ENCODE results near the gene KRTAP5-8.
"Not testable (repeated sequence)": the region's sequence is repeated elsewhere in the genome, so short reads cannot be mapped to it uniquely, and the experiment has no call there.

The KRTAP5-8 gene

DNA sequence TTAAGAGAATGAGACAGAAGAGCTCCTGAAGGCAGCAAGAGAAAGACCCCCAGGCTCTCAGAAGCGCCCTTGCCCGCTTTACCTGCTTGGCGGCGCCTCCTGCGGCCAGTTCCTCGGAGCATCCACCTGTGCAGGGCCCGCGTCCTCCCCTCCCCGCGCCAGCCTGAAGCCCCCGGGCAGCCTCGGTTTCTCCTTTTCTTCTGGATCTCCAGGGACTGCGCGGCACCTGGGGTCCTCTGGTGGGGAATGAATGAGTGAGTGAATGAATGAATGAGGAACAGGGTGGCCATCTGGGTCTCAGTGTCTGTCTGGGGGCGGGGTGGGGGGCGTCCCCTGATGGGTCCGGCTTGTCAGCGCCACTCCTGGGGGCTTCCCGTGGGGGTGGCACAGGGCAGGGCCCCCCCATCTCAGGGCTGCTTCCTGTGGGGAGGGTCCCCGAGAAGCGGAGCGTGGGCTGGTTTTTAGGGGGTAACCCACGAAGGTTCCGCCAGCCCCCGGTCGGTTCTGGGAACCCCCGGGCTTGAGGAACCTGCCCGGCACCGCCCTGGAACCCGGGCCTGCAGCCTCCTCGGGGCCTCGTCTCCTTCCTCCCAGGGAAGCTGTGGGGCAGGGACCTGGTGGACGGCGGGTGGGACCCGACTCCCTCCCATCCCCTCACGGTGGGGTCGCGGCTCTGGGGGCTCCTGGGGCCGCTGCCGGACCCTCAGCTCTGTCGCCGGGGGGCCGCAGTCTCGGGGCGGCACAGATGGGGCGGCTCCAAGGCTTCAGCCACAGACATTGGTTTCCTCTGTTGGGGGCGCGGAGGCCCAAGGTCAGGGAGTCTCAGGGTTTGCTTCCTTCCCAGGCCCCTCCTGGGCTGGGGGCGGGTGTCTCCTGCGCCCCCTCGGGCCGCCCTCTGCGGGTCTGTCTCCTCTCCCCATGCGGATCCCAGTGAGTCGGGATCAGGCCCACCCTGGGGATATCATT, 19.0 kb upstream of the KRTAP5-8 start:
- no peak for DNase-seq

DNA sequence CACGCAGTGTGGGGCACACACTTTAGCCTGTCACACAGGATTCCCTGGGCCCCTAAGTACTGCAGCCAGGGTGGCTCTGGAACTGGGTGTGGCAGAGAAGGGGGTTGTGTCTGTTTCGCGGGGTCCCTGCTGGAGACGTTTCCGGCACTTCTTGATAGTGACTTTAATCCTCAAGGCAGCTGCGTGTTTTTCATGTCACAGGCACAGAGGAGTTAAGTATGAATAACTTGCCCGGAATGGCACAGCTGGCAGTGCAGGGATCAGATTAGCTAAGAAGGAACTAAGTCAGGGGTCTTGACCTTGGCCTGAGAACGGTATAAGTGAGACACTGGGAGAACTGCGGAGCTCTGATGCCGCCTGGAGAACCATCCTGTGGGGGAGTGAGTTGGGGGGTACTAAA, 18.3 kb upstream of the KRTAP5-8 start:
- no peak for DNase-seq

DNA sequence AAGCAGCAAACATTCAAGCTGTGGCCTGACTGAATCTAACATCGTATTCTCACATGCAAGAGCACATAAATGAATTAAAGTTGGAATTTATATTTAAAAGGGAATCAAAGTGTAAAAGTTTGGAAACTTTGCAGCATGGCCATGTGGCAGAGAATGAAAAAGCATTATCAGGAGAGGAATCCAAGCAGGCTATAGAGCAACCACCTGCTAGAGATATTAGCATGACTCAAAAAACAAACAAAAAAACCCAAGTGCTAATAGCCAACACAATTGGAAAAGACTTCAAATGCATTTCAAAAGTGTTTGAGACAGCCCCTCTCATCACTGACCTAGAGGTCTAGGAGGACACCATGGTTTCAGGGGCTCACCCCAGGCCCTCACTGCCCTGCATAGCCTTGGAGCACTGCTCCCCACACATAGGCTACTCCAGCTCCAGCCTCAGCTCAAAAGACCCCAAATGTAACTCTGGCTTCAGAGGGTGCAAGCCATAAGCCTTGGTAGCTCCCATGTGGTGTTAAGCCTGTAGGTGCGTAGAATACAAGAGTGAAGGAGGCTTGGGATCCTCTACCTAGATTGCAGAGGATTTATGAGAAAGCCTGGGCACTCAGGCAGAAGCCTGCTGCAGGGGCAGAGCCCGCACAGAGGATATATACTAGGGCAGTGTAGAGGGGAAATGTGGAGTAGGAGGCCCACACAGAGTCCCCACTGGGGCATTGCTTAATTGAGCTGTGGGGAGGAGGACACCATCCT, 12.5 kb upstream of the KRTAP5-8 start:
- no peak for DNase-seq

DNA sequence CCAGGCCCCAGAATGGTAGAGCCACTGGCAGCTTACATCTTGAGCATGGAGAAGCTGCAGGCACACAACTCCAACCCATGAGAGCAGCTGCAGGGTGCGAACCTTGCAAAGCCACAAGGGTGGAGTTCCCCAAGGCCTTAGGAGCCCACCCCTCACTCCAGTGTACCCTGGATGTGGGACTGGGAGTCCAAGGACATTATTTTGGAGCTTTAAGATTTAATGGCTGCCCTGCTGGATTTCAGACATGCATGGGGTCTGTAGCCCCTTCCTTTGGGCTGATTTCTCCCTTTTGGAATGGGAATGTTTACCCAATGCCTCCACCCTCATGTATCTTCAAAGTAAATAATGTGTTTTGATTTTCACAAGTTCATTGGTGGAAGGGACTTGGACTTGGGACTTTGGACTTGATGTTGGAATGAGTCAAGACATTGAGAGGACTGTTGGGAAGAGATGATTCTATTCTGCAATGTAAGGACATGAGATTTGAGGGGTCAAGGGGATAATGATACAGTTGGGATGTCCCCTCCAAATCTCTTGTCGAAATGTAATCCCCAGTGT, 11.8 kb upstream of the KRTAP5-8 start:
- DNase-seq: no peak

DNA sequence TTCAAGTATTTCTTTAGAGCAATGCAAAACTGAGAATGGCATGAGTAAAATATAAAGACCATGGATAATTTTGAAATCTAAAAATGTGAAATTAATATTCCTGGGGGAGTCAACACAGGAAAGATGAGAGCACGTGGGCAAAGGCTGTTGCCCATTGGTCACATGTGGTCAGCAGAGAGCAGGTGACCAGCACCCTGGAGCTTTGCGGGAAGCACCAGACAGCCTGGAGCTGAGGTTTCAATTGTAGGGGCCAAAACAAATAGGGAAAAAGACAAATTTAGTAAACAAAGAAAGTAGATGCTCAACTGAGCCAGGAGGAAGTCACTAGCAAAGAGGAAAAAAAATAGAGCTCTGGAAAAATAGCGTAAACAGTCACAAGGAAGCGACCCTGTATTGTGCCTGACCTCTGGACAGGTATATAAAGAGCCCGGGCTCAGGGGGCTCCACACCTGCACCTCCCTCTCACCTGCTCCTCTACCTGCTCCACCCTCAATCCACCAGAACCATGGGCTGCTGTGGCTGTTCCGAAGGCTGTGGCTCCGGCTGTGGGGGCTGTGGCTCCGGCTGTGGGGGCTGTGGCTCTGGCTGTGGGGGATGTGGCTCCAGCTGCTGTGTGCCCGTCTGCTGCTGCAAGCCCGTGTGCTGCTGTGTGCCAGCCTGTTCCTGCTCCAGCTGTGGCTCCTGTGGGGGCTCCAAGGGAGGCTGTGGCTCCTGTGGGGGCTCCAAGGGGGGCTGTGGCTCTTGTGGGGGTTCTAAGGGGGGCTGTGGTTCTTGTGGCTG, 10.8 kb upstream of the KRTAP5-8 start, which contains the start of gene KRTAP5-7:
Gene KRTAP5-7 (plus strand): TSS at position 472 of the 780 bp plus-strand sequence. CDS start 34 bp downstream, at position 506.
- not testable (repeated sequence) for DNase-seq

DNA sequence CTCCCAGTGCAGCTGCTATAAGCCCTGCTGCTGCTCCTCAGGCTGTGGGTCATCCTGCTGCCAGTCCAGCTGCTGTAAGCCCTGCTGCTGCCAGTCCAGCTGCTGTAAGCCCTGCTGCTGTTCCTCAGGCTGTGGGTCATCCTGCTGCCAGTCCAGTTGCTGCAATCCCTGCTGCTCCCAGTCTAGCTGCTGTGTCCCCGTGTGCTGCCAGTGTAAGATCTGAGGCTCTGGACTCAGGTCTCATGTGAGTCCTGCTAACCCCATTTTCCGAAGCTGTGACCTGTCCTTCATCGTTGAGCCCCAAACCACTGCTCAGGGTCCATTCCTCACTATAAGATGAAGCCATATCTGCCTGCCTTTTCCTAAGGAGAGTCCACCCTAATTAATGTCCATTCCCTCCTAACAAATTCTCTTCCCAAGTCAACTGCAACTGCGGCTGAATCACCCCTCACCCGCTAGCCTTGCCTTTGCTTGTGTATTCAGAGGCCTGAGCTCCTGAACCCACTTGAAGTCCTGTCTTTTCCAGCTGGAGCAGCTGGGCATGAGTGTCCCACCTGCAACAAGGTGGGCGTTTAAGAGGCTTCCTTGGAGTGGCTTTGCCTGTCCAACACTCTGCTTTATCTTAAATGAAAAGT, 10.1 kb upstream of the KRTAP5-8 start:
- DNase-seq: no peak

DNA sequence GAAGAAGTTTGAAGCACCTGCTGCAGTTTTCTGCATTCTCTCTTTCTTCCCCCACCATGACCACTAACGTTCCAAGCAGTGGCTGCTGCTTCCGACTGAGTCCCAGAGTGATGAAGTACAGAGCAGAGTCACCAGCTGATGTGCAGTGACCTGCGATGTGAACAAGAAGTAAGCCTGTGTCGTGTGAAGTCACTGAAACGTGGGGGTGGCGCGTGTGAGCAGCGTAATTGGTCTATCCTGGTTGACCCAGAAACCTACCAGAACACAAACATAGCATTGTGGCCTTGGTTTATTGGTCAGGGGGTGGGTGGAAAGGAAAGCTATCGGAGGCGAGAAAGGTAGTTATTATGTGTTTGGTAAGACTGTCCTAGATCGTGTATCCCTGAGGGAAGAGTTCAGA, 7.2 kb upstream of the KRTAP5-8 start:
- no peak for DNase-seq

DNA sequence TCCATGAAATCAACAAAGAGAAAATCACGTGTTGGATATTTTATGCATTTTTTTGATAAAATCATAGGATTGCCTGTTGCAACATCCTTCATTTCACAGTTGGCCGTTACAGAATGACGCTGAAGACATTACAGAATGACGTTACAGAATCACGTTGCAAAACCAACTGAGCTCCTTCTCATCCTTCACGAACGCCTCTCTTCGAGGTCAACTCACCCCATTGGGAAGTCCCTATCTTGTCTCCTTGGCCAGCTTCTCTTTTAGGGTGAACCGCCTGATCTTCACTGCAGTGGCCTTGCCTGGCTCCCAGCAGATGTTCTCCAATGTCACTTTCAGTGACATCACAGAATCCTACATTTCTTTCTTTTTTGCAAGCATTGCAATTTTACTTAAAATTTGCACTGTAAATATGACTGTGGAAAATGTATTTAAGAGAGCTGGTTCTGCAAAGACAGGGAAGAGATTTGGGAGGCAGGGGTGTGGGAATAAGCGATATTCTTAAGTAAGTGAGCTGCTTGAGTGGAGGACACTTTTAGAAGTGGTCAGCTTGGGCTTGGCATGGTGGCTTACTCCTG, 5.7 kb upstream of the KRTAP5-8 start:
- no peak for DNase-seq

DNA sequence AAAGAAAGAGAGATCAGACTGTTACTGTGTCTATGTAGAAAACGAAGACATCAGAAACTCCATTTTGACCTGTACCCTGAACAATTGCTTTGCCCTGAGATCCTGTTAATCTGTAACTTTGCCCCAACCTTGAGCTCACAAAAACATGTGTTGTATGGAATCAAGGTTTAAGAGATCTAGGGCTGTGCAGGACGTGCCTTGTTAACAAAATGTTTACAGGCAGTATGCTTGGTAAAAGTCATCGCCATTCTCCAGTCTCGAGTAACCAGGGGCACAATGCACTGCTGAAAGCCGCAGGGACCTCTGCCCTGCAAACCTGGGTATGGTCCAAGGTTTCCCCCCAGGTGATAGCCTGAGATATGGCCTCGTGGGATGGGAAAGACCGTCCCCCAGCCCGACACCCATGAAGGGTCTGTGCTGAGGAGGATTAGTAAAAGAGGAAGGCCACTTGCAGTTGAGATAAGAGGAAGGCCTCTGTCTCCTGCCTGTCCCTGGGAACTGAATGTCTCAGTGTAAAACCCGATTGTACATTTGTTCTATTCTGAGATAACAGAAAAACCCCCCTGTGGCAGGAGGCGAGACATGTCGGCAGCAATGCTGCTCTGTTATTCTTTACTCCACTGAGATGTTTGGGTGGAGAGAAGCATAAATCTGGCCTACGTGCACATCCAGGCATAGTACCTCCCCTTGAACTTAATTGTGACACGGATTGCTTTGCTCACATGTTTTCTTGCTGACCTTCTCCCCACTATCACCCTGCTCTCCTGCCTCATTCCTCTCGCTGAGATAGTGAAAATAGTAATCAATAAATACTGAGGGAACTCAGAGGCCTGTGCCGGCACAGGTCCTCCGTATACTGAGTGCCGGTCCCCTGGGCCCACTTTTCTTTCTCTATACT, 2.9 kb upstream of the KRTAP5-8 start:
- DNase-seq: not testable (repeated sequence)

DNA sequence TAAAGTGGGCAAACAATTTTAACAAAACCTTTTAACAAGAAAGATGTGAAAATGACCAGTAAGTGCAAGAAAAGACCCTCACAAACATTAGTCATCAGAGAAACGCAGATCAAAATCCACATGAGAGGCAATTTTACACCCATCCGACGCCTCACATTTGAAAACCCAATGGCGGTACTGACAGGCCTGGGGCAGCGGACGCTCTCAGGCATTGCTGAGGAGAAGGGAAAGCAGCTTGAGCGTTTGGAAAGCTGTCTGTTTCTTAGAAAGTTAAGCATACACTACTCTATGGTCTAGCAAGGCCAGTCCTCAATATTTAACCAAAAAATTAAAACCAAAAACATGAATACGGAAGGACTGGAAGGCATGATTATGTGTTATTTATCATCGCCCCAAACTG, 2.0 kb upstream of the KRTAP5-8 start:
- DNase-seq: no peak

DNA sequence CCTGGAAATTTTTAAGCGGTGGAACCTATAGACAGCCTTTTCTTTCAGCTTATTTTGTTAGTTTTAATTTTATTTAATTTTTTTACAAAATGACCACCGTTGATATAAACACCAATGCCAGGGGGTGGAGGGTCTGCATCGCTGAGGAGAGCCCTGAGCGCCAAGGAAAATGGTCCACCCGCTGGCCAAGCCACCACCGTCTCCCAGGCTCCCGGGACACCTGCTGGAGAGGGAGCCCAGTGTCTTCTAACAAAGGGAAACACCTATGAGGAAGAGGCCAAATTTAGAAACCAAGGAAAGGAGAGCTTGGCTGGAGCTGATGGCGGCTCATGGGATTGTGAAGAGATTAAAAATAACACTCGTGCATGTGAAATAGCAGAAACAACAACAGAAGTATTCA, 288 bp upstream of the KRTAP5-8 start:
- no peak for DNase-seq

DNA sequence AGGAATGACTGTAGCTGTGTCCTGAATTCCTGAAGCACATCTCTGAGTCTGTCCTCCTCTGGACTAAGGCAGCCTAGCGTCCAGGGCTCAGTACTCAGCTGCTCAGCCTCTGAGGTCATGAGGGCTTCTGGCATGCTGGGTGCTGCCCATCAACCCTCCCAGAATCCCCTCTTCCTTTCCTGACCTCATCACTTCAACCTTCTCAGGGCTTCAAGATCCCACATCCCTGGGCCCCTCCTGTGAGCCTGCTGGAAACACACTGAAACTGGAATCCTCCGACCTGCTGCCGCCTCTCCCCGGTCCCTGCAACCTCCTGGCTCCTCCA, 803 bp downstream of the KRTAP5-8 start:
- no peak for DNase-seq

DNA sequence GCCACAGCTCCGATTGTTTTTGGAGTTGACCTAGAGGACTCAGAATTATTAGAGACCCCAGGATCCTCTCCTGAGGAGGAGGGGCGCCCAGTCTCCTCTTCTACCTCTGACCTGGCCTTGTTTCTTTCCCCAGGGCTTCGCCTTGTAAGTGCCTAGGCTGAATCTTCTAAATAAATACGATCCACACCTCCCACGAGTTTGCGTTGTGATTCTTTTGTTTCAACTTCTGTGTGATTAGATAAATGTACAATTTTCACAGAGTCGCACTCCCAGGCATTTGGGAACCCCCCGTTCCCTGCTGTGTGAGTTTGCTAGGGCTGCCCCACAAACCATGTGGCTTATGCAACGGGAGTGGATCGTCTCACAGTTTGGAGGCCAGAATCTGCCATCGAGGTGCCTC, 1.2 kb downstream of the KRTAP5-8 start:
- no peak for DNase-seq

DNA sequence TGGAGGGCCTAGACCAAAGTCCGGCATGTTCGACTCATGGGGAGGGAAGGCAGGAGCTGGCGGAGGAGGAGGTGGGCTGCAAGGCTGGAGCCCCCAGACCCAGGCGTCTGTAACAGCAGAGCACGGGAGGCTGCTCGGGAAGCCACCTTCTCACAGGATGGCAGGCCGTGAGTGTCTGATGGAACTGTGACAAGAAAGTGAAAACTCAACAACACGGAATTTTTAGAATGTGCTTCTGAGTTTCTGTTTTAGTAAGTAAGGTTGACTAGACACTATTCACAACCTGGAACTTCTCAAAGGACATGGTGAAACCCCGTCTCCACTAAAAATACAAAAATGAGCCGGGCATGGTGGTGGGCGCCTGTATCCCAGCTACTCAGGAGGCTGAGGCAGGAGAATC, 2.1 kb downstream of the KRTAP5-8 start:
- DNase-seq: not testable (repeated sequence)

DNA sequence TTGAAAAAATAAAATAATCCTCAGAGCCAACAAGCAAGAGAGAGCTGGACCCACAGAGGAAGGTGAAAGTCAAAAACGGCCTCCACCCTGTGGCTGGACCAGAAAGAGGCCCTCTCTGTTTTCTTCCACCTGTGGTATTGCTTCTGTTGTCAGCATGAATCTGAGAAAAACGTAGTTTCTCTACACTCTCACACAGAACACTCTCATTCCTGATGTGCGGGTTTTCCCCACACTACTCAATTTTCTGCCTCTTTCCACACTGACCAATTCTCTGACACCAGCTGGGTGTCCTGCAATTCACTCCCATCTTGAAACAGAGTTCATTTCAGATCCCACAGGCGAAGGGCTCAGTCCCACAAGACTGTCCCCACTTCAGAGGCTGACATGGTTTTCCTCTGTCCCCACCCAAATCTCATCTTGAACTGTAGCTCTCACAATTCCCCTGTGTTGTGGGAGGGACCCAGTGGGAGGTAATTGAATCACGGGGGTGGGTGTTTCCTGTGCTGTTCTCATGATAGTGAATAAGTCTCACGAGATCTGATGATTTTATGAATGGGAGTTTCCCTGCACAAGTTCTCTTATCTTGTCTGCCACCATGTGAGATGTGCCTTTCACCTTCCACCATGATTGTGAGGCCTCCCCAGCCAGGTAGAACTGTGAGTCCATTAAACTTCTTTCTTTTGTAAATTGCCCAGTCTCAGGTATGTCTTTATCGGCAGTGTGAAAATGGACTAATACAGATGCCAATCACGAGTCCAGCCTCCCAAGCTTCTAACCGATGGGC, 2.9 kb downstream of the KRTAP5-8 start:
- DNase-seq: not testable (repeated sequence)

DNA sequence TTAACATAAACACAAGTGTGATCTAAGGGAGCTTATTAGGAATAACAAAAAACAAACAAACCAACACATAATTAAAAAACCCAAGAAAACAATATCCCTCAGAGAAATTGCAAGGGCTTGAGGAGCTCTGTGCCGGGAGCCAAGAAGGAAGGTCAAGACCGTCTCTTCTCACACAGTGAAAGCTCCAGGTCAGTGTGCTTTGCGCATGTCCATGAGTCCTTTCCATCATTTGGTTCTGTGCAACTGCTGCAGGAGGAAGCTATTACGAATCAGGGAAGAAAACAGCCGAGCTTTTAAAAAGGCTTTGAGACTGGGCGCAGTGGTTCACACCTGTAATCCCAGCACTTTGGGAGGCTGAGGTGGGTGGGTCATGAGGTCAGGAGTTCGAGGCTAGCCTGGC, 4.6 kb downstream of the KRTAP5-8 start:
- no peak for DNase-seq

DNA sequence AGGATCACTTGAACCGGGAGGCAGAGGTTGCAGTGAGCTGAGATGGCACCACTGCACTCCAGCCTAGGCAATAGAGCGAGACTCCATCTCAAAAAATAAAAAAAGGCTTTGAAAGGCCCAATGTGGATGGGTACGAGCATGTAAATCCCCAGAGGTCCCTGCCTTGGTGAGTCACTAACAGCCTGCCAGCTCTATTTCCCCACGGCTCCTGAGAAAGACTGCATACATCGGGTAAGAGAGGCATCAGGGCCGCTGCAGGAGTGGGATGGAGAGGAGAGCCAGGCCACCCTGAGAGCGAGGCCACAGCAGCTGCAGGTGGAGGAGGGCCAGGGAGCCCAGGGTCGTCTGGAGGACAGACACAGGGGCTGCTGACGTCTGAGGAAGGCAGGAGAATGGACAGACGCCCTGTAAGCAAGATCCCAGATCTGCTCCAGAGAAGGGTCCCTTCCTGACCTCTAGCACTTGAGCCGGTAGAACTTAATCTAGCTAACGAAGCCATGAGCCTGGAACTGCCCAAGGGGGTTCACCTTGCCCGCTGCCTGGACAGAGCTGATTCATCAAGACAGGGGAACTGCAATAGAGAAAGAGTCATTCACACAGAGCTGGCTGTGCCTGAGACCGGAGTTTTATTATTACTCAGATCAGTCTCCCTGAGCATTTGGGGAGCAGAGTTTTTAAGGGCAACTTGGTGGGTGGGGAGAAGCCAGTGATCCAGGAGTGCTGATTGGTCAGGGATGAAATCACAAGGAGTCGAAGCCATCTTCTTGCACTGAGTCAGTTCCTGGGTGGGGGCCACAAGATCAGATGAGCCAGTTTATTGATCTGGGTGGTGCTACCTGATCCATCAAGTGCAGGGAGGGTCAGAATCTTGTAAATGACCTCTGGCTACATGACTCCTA, 5.3 kb downstream of the KRTAP5-8 start:
- no peak for DNase-seq

DNA sequence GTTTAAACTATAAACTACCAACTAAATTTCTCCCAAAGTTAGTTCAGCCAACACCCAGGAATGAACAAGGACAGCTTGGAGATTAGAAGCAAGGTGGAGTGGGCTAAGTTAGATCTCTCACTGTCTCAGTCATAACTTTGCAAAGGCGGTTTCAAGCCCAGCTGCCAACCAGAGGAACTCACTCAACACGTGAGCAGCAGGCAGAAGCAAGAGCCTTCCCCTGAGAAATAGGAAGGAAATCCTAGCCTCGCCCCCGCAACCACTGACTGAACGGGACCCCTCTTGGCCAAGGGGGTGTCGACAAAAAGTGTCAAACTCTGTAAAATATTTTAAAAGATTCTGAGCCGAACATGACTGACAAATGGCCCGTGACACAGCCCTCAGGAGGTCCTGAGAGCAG, 6.0 kb downstream of the KRTAP5-8 start:
- DNase-seq: no peak
